HFFc6 (cell line): ENCODE results near the gene EXOC4. TPM values are rescaled to one million over a fixed set of nuclear protein-coding genes. Genes with fewer than 3 reads are reported as not detected.

Experiments used
- DNase-seq: peaks from one replicate; pipeline ENCODE4 v3.0.0-alpha.2; 2018
- H3K27ac Mint-ChIP-seq: 2 replicates; pipeline ENCODE4 v1.8.0; 2020; ENCODE audit warnings: mild to moderate bottlenecking, mixed read lengths
- H3K27me3 Mint-ChIP-seq: 2 replicates; pipeline ENCODE4 v1.8.0; 2021; ENCODE audit warnings: mild to moderate bottlenecking, moderate library complexity, mixed read lengths; ENCODE audit not compliant: insufficient read depth
- H3K36me3 Mint-ChIP-seq: 2 replicates; pipeline ENCODE4 v1.8.0; 2021; ENCODE audit warnings: low read depth, mixed read lengths
- H3K4me1 Mint-ChIP-seq: 2 replicates; pipeline ENCODE4 v1.8.0; 2020; ENCODE audit warnings: low read depth, mixed read lengths
- H3K4me3 Mint-ChIP-seq: 2 replicates; pipeline ENCODE4 v1.8.0; 2020; ENCODE audit warnings: mild to moderate bottlenecking, moderate library complexity, mixed read lengths
- H3K9me3 Mint-ChIP-seq: 2 replicates; pipeline ENCODE4 v1.8.0; 2020; ENCODE audit warnings: mild to moderate bottlenecking, mixed read lengths
- total RNA-seq, 6 experiments: library from RNA; stranded (reverse); fragmentation: NEBNext Ultra II Directional; extraction: Animal tissue kit (Norgen Biotek cat#: 25700); gene quantifications; 2 replicates in 1 of 6; 3 replicates in 5 of 6; pipeline ENCODE4 v1.2.3, GENCODE V29; 2021
- TF ChIP-seq, protein P1 (sequence below): fragments of 200-600 bp; sonication (generic); IDR thresholded peaks from 2 replicates; pipeline ENCODE4 v1.5.0; 2021; ENCODE audit warnings: antibody characterized with exemption, mild to moderate bottlenecking

EXOC4 gene
- total RNA-seq, 6 experiments from 2014 or later: 57.6 to 67.6 (median 61.4) TPM

DNA sequence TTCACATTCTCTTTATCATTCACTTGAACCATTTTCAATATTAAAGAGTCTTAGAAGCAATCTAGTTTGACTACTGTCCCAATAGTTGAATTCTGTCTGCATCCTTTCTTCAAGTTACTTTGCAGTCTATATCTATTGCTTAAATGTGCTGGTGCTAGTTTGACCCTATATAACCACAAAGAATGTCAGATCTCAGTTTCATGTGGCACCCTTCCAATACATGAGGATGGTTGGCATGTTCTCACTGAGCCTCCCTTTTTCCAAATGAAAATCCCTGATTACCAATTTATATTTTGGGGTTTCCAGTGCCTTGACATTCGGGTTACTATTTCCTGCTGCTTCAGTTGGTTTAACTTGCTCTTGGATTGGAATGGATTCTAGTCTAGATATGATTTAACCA is 292.7 kb downstream of the EXOC4 start:
- Mint-ChIP-seq H3K9me3 (no peaks in the 10 kb centered on the region), H3K4me3 (no peak overlapping the region), H3K4me1 (peaks cover 14% of the 10 kb centered on the region), H3K27me3 (no peaks in the 10 kb centered on the region), H3K36me3 (peaks cover 5% of the 10 kb centered on the region; the same call in 1 of the 2 replicates), H3K27ac (no peak overlapping the region)
- TF ChIP-seq, protein P1, sequence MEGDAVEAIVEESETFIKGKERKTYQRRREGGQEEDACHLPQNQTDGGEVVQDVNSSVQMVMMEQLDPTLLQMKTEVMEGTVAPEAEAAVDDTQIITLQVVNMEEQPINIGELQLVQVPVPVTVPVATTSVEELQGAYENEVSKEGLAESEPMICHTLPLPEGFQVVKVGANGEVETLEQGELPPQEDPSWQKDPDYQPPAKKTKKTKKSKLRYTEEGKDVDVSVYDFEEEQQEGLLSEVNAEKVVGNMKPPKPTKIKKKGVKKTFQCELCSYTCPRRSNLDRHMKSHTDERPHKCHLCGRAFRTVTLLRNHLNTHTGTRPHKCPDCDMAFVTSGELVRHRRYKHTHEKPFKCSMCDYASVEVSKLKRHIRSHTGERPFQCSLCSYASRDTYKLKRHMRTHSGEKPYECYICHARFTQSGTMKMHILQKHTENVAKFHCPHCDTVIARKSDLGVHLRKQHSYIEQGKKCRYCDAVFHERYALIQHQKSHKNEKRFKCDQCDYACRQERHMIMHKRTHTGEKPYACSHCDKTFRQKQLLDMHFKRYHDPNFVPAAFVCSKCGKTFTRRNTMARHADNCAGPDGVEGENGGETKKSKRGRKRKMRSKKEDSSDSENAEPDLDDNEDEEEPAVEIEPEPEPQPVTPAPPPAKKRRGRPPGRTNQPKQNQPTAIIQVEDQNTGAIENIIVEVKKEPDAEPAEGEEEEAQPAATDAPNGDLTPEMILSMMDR: no peak
- peak; percentile 17 for DNase-seq

DNA sequence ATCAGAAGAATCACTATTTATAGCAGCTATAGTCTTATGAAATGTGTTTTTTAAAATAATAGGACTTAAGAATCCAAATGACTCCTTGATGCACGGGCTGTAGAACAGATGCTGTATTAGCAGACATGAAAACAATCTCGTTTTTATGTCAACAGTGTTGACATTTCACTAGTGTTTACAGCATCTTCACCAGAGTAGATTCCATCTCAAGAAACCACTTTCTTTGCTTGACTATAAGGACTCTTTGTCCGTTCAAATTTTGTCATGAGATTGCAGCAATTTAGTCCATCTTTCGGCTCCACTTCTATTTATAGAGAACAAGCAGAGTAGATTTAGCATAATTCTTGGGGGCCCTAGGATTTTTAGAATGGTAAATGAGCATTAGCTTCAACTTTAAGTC is 295.1 kb downstream of the EXOC4 start:
- Mint-ChIP-seq H3K4me1 (peaks cover 14% of the 10 kb centered on the region), H3K36me3 (peaks cover 5% of the 10 kb centered on the region; the same call in 1 of the 2 replicates), H3K27me3 (no peaks in the 10 kb centered on the region), H3K9me3 (no peaks in the 10 kb centered on the region), H3K4me3 (no peak overlapping the region), H3K27ac (no peak overlapping the region)
- TF ChIP-seq, protein P1: no peak
- no peak for DNase-seq

DNA sequence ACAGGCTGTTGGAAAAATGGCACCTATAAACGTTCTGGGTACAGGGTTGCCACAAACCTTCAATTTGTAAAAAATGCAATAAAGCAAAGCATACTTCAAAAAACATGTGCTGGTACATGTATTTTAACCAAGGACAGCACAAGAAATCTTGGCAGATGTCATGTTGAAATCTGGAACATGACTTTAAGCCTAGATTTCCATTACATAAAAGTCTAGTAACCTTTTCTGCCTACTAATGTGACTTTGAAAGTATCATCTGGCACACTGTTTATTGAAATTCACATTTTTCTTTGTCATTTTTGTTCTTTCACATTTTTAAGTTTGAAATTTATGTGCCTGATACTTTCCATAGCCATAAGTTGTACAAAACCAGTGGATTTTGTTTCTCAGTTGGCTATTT is 296.8 kb downstream of the EXOC4 start:
- no peaks in the 10 kb centered on the region for H3K9me3 Mint-ChIP-seq
- H3K27me3 Mint-ChIP-seq: no peaks in the 10 kb centered on the region
- no peak overlapping the region for H3K4me3 Mint-ChIP-seq
- TF ChIP-seq, protein P1: no peak
- H3K27ac Mint-ChIP-seq: no peak overlapping the region
- peaks cover 5% of the 10 kb centered on the region; the same call in 1 of the 2 replicates for H3K36me3 Mint-ChIP-seq
- H3K4me1 Mint-ChIP-seq: peaks cover 14% of the 10 kb centered on the region
- no peak for DNase-seq

DNA sequence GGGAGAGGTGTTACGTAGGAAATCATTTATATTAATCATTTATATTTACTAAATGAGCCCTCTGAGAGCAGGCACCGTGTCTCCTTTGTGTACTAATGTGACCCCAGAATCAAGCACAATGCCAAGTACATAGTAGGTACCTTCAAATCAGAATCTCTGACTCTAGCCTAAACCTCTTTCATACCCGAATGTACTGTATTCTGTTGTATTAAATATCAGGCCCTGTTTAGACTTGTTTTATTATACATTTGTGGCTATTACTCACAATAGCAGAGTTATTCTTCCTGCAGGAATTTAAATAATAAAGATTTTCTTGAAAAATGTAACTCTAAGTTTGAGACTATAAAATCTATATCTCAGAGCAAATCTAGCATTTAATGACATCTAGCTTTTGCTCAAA is 297.3 kb downstream of the EXOC4 start:
- Mint-ChIP-seq H3K27ac (no peak overlapping the region), H3K36me3 (peaks cover 5% of the 10 kb centered on the region; the same call in 1 of the 2 replicates), H3K4me3 (no peak overlapping the region), H3K9me3 (no peaks in the 10 kb centered on the region), H3K27me3 (no peaks in the 10 kb centered on the region), H3K4me1 (peaks cover 10% of the 10 kb centered on the region)
- TF ChIP-seq, protein P1: no peak
- DNase-seq: no peak

DNA sequence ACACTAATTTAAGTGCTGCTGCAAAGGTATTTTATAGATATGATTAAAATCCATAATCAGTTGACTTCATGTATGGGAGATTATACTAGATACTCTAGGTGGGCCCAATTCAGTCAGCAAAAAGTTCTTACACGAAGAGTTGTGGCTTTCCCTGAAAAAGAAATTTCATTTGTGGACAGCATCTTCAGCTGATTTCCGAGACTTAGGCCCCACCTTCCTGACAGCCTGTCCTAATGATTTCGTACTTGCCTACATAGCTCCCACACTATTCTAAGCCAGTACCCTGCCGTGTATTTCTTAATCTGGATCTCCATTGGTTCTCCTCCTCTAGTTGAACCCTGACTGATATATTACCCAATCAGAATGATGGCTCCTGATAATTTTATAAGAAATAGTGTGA is 297.9 kb downstream of the EXOC4 start:
- H3K4me1 Mint-ChIP-seq: peaks cover 3% of the 10 kb centered on the region
- H3K36me3 Mint-ChIP-seq: peaks cover 5% of the 10 kb centered on the region; the same call in 1 of the 2 replicates
- TF ChIP-seq, protein P1: no peak
- no peaks in the 10 kb centered on the region for H3K9me3 Mint-ChIP-seq
- DNase-seq: no peak
- no peak overlapping the region for H3K4me3 Mint-ChIP-seq
- no peaks in the 10 kb centered on the region for H3K27me3 Mint-ChIP-seq
- H3K27ac Mint-ChIP-seq: no peak overlapping the region

DNA sequence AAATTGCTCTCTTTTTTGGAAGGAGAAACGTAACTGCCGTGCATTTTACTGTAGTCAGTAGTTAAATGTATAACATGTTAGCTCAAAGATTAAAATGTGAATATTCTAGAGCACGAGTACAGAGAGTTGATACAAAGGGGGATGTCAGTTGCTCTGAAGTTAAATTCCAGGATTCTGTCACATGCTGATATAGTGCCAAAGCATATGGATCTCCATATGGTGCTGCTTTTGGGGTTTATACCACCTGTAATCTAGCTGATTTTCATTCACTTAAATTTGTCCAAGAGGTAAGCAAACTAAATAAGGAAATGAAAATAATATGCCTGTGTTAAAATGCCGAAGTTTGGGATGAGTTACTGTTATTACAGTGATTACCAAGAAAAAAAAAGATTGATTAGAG is 298.6 kb downstream of the EXOC4 start:
- TF ChIP-seq, protein P1: no peak
- Mint-ChIP-seq H3K36me3 (peaks cover 5% of the 10 kb centered on the region; the same call in 1 of the 2 replicates), H3K27ac (no peak overlapping the region), H3K4me1 (no peaks in the 10 kb centered on the region; the same call in 1 of the 2 replicates), H3K4me3 (no peak overlapping the region), H3K9me3 (no peaks in the 10 kb centered on the region), H3K27me3 (no peaks in the 10 kb centered on the region)
- DNase-seq: no peak
